RPMI7951 (cell line): ENCODE data around the gene TLE4. TPM values are rescaled to one million over a fixed set of nuclear protein-coding genes. Genes with fewer than 3 reads are reported as not detected.
A peak's percentile ranks its signal among the peaks of the same experiment; 100 is the strongest.

ENCODE experiments used
- DNase-seq: peaks from one replicate; pipeline ENCODE4 v3.0.0-alpha.2; 2012; ENCODE audit warnings: low read depth
- total RNA-seq: library from RNA; depleted of rRNA; stranded (reverse); fragments of >200 nt; shearing (Covaris generic); gene quantifications from 2 replicates; pipeline ENCODE4 v1.2.3, GENCODE V29; 2014

Gene TLE4
- total RNA-seq, 1 experiment from 2014 or later = 19.1 TPM

DNA sequence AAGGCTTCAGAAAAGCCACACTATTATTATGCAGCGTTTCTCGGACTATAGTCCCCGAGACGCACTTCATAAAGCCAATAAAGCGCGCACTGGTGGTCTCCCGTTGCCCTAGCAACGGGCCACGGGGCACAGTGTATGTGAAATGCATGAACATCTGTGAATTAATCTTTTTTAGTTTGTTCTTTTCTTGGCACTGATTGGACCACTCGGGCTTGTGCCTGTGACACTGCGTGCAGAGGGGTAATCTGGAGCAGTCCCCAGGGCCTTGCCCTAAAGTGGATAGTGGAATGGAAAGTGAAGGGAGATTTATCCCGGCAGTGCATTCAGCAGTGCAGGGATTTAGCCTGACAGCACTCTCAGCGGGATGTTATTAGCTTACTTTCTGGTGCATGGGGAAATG lies 92.1 kb downstream of the TLE4 start:
- no peak for DNase-seq

DNA sequence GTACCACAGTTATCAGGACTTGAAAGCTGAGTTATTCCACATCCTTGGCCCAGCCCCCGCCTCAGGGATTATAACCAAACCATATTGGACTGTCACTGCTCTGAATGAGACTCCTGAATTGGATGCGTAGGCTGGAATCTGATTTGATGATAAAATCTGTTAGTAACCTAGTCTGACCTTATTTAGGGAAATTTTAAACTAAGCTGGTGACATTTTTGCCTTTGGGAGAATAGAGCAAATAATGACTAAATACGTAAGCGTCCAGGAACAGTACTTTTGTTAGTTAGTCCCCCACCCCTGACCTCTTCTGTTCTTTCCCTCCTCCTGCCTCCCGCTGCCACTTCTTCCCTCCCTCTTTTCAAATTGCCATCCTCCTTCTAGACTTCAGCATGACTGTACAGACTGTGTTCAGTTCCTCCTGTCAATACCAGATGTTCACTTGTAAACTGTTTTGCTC lies 92.6 kb downstream of the TLE4 start:
- no peak for DNase-seq

- DNase-seq = no peak
Observed at GRCh38 chr9:79665369-79665768, 93.6 kb downstream of the TLE4 start.

- no peak for DNase-seq
Observed at GRCh38 chr9:79665931-79666330, 94.2 kb downstream of the TLE4 start.

GRCh38 chr9:79667120-79667519 lies 95.4 kb downstream of the TLE4 start:
- no peak for DNase-seq

DNA sequence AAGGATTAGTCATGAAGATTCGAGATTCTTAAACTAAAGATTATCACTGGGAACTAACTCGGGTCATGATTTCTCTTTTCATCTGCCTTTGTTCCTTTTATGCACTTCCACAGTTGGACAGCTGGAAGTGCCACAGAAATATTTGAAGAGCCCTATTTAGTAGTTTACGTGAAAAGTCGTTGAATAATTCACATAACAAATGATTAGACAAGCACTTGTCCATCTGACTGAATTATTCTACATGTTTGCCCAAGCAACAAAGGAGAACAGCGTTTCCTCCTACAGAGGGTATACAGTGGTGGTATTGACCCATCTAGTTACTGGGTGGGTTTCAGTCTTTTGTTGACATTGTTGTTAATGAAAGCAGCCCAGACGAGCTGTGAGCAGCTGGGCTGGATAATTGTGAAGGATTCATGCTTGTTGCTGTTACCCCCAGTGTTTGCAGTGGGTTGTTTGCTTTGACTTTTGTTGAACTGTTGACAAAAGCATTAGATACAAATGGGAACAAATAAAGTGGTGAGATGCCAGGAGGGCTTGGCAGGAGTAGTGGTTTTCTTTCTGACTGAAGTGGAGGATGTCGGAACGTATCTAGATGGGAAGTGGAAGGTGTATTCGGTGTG lies 96.2 kb downstream of the TLE4 start:
- no peak for DNase-seq

- DNase-seq = no peak
Observed at GRCh38 chr9:79668956-79669355, 97.2 kb downstream of the TLE4 start.

GRCh38 chr9:79670269-79670961 lies 98.7 kb downstream of the TLE4 start:
- no peak for DNase-seq

DNA sequence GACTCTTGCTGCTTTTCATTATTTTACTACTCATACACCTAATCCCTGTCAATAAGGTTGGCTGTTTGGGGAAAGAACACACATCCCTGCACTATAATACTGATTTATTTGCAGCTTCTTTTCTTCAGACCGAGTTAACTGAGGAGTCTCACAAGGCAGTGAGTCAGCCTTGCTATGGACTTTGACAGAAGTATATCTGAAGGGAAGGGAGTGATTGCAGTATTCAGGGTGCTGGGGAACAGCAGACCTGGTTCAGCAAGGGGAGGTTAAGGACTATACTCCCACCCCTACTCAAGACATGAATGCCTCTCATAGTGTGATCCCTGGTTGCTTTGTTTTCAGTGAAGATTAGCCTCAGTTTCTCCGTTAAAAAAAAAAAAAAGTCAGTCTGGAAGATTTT lies 99.8 kb downstream of the TLE4 start:
- no peak for DNase-seq

DNA sequence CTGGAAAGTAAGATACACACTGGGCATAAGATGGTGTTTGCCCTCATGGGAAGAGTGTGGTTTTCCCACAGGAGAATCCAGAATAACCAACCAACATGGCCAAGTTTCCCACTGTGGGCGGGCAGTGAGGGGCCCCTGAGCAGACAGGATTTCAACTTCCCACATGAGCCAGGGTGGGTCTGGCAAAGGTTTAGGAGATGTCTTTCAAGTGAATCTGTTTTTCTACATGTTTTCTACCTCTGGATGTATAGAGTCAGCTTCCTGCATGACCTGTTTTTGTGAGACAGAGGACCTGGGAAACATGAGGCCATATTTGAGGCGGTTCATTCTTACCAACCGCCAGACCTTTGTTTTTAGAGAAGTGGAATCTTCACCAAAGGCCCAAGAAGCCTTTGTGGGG lies 100.5 kb downstream of the TLE4 start:
- DNase-seq = no peak

DNA sequence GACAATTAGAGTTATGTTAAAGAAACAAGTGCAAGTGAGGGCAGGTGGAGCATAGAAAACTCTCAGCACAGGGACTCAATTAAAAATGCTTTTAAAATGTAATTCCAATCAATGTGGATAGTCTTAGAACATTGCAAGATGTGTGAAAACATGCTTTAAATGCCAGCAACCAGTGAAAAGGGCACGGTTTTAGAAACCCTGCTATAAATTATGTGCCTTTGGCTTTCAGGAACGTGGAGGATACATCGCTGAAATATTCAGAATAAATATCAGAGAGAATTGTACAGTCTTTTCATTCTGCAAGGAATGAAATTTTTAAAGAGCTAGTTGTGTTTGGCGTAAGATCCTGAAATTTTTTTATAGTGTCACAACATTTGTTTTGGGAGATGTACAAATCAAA lies 101.1 kb downstream of the TLE4 start:
- no peak for DNase-seq

DNA sequence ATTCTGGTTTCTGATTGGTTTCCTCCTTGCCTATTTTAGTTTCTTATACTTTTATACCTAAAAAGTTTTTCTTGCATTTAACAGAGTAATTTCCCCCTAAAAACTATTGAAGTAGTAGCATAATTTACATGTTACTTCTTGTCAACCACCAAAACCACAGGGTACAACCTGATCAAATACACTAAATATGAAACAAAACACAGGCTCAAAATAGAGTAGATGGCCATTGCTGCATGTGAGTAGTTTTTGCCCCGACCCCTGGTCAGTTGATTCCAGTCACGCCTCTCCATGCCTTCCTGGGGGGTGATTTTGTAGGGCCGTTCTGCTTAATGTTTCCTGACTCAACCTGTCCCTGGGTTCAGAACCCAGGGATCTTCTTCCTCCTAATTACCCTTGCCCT lies 101.8 kb downstream of the TLE4 start:
- DNase-seq = no peak

GRCh38 chr9:79674052-79674777 lies 102.5 kb downstream of the TLE4 start:
- DNase-seq = no peak

DNA sequence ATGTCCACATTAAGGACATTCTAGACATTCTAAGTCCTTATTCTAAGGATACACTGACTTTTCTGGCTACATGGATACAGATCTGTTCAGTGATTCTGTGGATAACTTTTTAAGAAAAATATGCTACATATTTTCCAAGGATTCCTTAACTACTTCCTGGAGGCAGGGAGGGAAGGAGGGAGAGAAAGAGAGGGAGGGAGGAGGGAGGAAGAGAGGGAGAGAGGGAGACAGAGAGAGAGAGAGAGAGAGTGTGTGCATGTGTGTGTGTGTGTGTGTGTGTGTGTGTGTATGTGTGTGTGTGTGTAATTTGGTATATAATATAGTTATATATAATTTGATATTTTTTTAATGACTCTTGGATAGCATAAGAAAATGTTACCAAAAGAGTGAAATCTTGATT lies 109.8 kb downstream of the TLE4 start:
- no peak for DNase-seq

- peak; percentile 22 for DNase-seq
Observed at GRCh38 chr9:79682076-79682736, 110.4 kb downstream of the TLE4 start.

DNA sequence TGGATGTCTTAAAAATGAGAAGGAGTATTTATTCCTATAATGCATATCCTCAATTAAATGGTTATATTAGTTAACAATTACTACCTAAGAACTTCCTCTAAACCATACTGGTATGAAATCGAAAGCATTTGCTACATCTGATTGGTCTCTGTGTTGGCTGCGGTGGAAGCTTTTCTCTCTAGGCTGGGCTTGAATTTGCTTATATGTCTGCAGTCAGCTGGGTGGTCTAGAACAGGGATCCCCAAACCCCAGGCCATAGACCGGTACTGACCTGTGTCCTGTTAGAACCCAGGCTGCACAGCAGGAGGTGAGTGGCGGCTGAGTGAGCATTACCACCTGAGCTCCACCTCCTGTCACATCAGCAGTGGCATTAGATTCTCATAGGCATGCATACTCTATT lies 112.3 kb downstream of the TLE4 start:
- no peak for DNase-seq

- DNase-seq = no peak
Observed at GRCh38 chr9:79684711-79685575, 113.2 kb downstream of the TLE4 start.

- DNase-seq = no peak
Observed at GRCh38 chr9:79685577-79685976, 113.8 kb downstream of the TLE4 start.

- DNase-seq = peak; percentile 97
Observed at GRCh38 chr9:79686381-79687130, 114.8 kb downstream of the TLE4 start.

GRCh38 chr9:79687131-79687447 lies 115.3 kb downstream of the TLE4 start:
- DNase-seq = peak; percentile 70

DNA sequence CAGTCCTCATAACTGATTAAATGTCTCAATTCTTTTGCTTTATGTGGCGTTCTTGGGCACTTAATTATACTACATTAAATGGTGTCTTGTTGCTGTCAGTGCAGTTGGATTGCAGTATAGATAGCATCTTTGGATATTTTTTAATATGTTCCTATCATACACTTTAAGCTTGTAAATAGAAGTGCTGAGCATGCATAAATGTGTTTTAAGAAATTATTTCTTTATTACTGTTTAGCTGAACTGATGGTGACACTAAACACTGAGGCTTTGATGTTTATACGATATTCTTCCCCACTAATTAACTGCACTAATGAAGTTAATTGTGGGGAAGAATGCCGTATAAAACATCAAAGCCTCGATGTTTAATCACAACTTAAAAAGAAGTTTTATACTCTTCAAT lies 116.6 kb downstream of the TLE4 start:
- no peak for DNase-seq
